Measurements from ENCODE around the gene LLPH.

GRCh38 chr12:66090157-66090556, 40.4 kb downstream of the LLPH start:
- TF ChIP-seq CTCF (IDR thresholded peaks at IDR 0.05) (no peak), POLR2A (IDR thresholded peaks at IDR 0.05) (no peak)
